K562 (cell line): ENCODE measurements around the gene RAB21. TPM values are rescaled to one million over a fixed set of nuclear protein-coding genes. Genes with fewer than 3 reads are reported as not detected.

ENCODE experiments used
- CAMTA2 ChIP-seq: fragments of 250-450 bp; sonication (Bioruptor Pico); conservative IDR thresholded peaks from 2 replicates; pipeline ENCODE4 v1.5.1; 2022
- SIX5 ChIP-seq, 2 experiments: IDR thresholded peaks; 2 replicates each; pipeline ENCODE4 v1.6.1; 2011; ENCODE audit warnings: low read length in 2 of 2, borderline replicate concordance in 1 of 2, low read depth in 1 of 2, mild to moderate bottlenecking in 1 of 2, moderate library complexity in 1 of 2; ENCODE audit not compliant: insufficient read depth in 1 of 2
- SMC3 ChIP-seq: conservative IDR thresholded peaks from 2 replicates; pipeline ENCODE4 v1.6.1; 2011; ENCODE audit warnings: low read depth, low read length, improper control_type of control experiment; ENCODE audit not compliant: insufficient read depth
- SNRNP70 ChIP-seq: fragments of 200-400 bp; formaldehyde crosslinking; optimal IDR thresholded peaks from 2 replicates; pipeline ENCODE3; 2017; ENCODE audit warnings: low read depth, low read length
- STAT5B ChIP-seq: fragments of 250-450 bp; sonication (Bioruptor Pico); IDR thresholded peaks from 2 replicates; pipeline ENCODE4 v1.8.0; 2021; ENCODE audit warnings: mild to moderate bottlenecking, inconsistent platforms
- TSC22D4 ChIP-seq: fragments of 450-650 bp; IDR thresholded peaks from 2 replicates; pipeline ENCODE4 v1.6.1; 2016; ENCODE audit warnings: missing genetic modification characterization, missing biosample characterization, control low read depth
- ZBTB7A ChIP-seq: IDR thresholded peaks from 2 replicates; pipeline ENCODE4 v1.6.1; 2011; ENCODE audit warnings: low read depth, mild to moderate bottlenecking, low read length, moderate library complexity, borderline replicate concordance; ENCODE audit not compliant: control insufficient read depth
- ZNF785 ChIP-seq: fragments of 250-450 bp; sonication (Bioruptor Pico); IDR thresholded peaks from 2 replicates; pipeline ENCODE4 v1.4.0; 2020; ENCODE audit warnings: mild to moderate bottlenecking
- polyA plus RNA-seq, 8 experiments: library from polyadenylated mRNA; depleted of rRNA in 4 of 8; stranded (reverse) in 5 of 8; unstranded in 3 of 8; fragments of >200 nt; fragmentation: Nextera tagmentation in 2 of 8; fragmentation: Illumina TruSeq in 1 of 8; extraction: Ambion mirVana in 2 of 8; extraction: Trizol in 1 of 8; gene quantifications; 2 replicates each; pipeline versions ENCODE4 v1.2.1 to v1.2.3, GENCODE V29; 2011 to 2014; ENCODE audit warnings: inconsistent platforms in 1 of 8, missing spikeins in 1 of 8
- total RNA-seq, 7 experiments: library from RNA; depleted of rRNA in 6 of 7; stranded (reverse); fragments of >200 nt in 6 of 7; fragmentation: Illumina TruSeq in 2 of 7; extraction: Trizol in 2 of 7; gene quantifications; 2 replicates each; pipeline versions ENCODE4 v1.2.1 to v1.2.3, GENCODE V29; 2011 to 2021; ENCODE audit warnings: low replicate concordance in 1 of 7
- TF ChIP-seq, protein P1 (sequence below), 2 experiments: fragments of 450-650 bp in 1 of 2; sonication (generic) in 1 of 2; formaldehyde crosslinking in 1 of 2; IDR thresholded peaks; 2 replicates each; pipeline versions ENCODE4 v1.7.1 to v1.9.0; 2016 to 2022; ENCODE audit warnings: inconsistent platforms in 1 of 2, mild to moderate bottlenecking in 1 of 2, missing genetic modification reagents in 1 of 2
- TF ChIP-seq, protein P2 (sequence below): sonication (generic); formaldehyde crosslinking; IDR thresholded peaks from 2 replicates; pipeline ENCODE4 v1.8.0; 2022; ENCODE audit warnings: missing genetic modification reagents, mild to moderate bottlenecking, moderate library complexity, borderline replicate concordance
- TF ChIP-seq, protein P3 (sequence below): fragments of 250-450 bp; sonication (Bioruptor Pico); IDR thresholded peaks from 2 replicates; pipeline ENCODE4 v1.4.0; 2020; ENCODE audit warnings: mild to moderate bottlenecking

The RAB21 gene
- total and polyA plus RNA-seq, 9 of the 15 experiments (the other 6 are each of a cell fraction or from before 2014, with no cell fraction given) = 5.3 to 45.6 (median 19.6) TPM

DNA sequence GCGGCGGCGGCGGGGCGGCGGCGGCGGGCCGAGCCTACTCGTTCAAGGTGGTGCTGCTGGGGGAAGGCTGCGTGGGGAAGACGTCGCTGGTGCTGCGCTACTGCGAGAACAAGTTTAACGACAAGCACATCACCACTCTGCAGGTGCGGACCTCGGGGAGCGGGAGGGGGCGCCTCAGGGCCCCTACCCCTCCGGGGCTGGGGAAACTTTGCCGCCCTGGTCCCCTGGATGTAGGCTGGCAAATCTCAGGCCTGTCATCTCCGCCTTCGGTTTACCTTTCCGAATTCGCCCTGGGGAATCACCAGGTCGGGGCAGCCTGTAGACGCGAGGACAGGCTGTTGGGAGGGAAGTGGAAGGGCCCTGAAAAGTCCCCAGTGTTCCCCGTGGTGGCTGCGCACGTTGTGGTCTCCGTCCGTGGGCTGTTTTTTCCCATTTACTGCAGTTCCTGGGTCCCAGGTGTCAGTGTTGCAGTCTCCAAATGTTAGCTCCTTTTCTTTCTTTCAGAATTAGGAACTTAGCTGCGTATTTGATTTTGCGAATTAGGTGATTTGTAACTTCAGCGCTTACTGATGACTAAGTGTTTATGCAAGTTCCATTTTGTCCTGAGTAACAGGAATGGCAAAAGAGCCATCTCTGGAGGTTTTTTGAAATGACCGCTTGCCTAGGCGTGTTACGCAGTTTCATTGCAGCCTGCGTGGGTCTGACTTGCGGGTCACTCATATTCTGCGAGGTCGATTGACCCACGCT is 656 bp downstream of the RAB21 start (continued):
- TF ChIP-seq, protein P1, sequence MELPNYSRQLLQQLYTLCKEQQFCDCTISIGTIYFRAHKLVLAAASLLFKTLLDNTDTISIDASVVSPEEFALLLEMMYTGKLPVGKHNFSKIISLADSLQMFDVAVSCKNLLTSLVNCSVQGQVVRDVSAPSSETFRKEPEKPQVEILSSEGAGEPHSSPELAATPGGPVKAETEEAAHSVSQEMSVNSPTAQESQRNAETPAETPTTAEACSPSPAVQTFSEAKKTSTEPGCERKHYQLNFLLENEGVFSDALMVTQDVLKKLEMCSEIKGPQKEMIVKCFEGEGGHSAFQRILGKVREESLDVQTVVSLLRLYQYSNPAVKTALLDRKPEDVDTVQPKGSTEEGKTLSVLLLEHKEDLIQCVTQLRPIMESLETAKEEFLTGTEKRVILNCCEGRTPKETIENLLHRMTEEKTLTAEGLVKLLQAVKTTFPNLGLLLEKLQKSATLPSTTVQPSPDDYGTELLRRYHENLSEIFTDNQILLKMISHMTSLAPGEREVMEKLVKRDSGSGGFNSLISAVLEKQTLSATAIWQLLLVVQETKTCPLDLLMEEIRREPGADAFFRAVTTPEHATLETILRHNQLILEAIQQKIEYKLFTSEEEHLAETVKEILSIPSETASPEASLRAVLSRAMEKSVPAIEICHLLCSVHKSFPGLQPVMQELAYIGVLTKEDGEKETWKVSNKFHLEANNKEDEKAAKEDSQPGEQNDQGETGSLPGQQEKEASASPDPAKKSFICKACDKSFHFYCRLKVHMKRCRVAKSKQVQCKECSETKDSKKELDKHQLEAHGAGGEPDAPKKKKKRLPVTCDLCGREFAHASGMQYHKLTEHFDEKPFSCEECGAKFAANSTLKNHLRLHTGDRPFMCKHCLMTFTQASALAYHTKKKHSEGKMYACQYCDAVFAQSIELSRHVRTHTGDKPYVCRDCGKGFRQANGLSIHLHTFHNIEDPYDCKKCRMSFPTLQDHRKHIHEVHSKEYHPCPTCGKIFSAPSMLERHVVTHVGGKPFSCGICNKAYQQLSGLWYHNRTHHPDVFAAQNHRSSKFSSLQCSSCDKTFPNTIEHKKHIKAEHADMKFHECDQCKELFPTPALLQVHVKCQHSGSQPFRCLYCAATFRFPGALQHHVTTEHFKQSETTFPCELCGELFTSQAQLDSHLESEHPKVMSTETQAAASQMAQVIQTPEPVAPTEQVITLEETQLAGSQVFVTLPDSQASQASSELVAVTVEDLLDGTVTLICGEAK (IDR thresholded peaks at IDR 0.05) = peak; percentile 34; the same call in 1 of the 2 replicates
- TF ChIP-seq, protein P1 (CRISPR knock-in tag; IDR thresholded peaks at IDR 0.05) = no peak
- TF ChIP-seq CAMTA2 (CRISPR knock-in tag) (no peak), ZBTB7A (peak; percentile 82; the same call in 1 of the 2 replicates), SMC3 (no peak), STAT5B (no peak), SNRNP70 (no peak), SIX5 (IDR thresholded peaks at IDR 0.05; ENCODE audit: borderline replicate concordance in 1 of 2, insufficient read depth in 1 of 2, low read depth in 1 of 2, low read length in 2 of 2) (no peak), ZNF785 (no peak), TSC22D4 (tag) (no peak)
- TF ChIP-seq, protein P2, sequence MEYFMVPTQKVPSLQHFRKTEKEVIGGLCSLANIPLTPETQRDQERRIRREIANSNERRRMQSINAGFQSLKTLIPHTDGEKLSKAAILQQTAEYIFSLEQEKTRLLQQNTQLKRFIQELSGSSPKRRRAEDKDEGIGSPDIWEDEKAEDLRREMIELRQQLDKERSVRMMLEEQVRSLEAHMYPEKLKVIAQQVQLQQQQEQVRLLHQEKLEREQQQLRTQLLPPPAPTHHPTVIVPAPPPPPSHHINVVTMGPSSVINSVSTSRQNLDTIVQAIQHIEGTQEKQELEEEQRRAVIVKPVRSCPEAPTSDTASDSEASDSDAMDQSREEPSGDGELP (CRISPR knock-in tag) = 0 out of 2 replicates have a peak, but pooled peaks have one; percentile 25
- TF ChIP-seq, protein P3, sequence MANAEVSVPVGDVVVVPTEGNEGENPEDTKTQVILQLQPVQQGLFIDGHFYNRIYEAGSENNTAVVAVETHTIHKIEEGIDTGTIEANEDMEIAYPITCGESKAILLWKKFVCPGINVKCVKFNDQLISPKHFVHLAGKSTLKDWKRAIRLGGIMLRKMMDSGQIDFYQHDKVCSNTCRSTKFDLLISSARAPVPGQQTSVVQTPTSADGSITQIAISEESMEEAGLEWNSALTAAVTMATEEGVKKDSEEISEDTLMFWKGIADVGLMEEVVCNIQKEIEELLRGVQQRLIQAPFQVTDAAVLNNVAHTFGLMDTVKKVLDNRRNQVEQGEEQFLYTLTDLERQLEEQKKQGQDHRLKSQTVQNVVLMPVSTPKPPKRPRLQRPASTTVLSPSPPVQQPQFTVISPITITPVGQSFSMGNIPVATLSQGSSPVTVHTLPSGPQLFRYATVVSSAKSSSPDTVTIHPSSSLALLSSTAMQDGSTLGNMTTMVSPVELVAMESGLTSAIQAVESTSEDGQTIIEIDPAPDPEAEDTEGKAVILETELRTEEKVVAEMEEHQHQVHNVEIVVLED = no peak
